CD4-positive, alpha-beta T cell (primary cell): ENCODE data around the gene ADSS1. TPM values are rescaled to one million over a fixed set of nuclear protein-coding genes. Genes with fewer than 3 reads are reported as not detected.

ENCODE experiments used
- ATAC-seq: fragments of 200-7000 bp; cut with Tn5 transposase; one replicate; pipeline ENCODE4 v1.10.0; 2022; ENCODE audit warnings: mild to moderate bottlenecking; ENCODE audit not compliant: poor library complexity
- CTCF ChIA-PET: fragments of 350-600 bp; sonication (Branson Sonifier 250); formaldehyde crosslinking; loops from one replicate; lab custom pipeline; 2021; ENCODE audit warnings: antibody characterized with exemption, inconsistent platforms; lab: Charles Lee
- POLR2A ChIA-PET: fragments of 350-600 bp; sonication (Branson Sonifier 250); formaldehyde crosslinking; loops from one replicate; lab custom pipeline; 2021; ENCODE audit warnings: antibody characterized with exemption, inconsistent platforms; lab: Charles Lee
- DNase-seq, 14 experiments: peaks; one replicate each; pipeline ENCODE4 v3.0.0-alpha.2; 2013 to 2020; ENCODE audit warnings: mixed read lengths in 2 of 14
- H3K27ac ChIP-seq, 2 donors: one replicate each; pipeline versions ENCODE4 v1.5.1 to v1.7.0; 2013; ENCODE audit warnings: low read length in 2 of 2, low read depth in 1 of 2, mild to moderate bottlenecking in 1 of 2
- H3K27me3 ChIP-seq, 2 experiments: 1 replicate in 1 of 2; 2 replicates in 1 of 2; pipeline versions ENCODE4 v1.6.1 to v1.7.0; 2013; ENCODE audit warnings: low read length in 2 of 2, control low read depth in 1 of 2, mild to moderate bottlenecking in 1 of 2, moderate library complexity in 1 of 2; ENCODE audit not compliant: insufficient read depth in 2 of 2, control insufficient read depth in 1 of 2
- H3K36me3 ChIP-seq: one replicate; pipeline ENCODE4 v1.6.1; 2013; ENCODE audit warnings: low read length, control low read depth; ENCODE audit not compliant: insufficient read depth
- H3K4me1 ChIP-seq: one replicate; pipeline ENCODE4 v1.6.1; 2013; ENCODE audit warnings: low read length, control low read depth; ENCODE audit not compliant: insufficient read depth
- H3K4me3 ChIP-seq: one replicate; pipeline ENCODE4 v1.5.1; 2013; ENCODE audit warnings: mild to moderate bottlenecking, low read length, moderate library complexity
- H3K9me3 ChIP-seq, 2 experiments: 1 replicate in 1 of 2; 2 replicates in 1 of 2; pipeline versions ENCODE4 v1.6.1 to v1.7.0; 2013; ENCODE audit warnings: low read length in 2 of 2, mild to moderate bottlenecking in 2 of 2, control low read depth in 1 of 2, moderate library complexity in 1 of 2; ENCODE audit not compliant: control insufficient read depth in 1 of 2, insufficient read depth in 1 of 2
- H3K27ac Mint-ChIP-seq: one replicate; pipeline ENCODE4 v1.8.0; 2020; ENCODE audit warnings: mixed read lengths
- H3K27me3 Mint-ChIP-seq: one replicate; pipeline ENCODE4 v1.8.0; 2021; ENCODE audit warnings: mixed read lengths
- H3K36me3 Mint-ChIP-seq: one replicate; pipeline ENCODE4 v1.8.0; 2021; ENCODE audit warnings: low read depth, mixed read lengths
- H3K4me1 Mint-ChIP-seq: one replicate; pipeline ENCODE4 v1.8.0; 2021; ENCODE audit warnings: low read depth, mixed read lengths
- H3K4me3 Mint-ChIP-seq: one replicate; pipeline ENCODE4 v1.8.0; 2020; ENCODE audit warnings: mild to moderate bottlenecking, mixed read lengths
- H3K9me3 Mint-ChIP-seq: one replicate; pipeline ENCODE4 v1.8.0; 2020; ENCODE audit warnings: mixed read lengths
- CTCF ChIP-seq: fragments of 200-600 bp; IDR thresholded peaks from one replicate; pipeline ENCODE4 v1.8.0; 2022; ENCODE audit warnings: antibody characterized with exemption, mild to moderate bottlenecking
- intact Hi-C, 2 experiments: fragments of 100-400 bp; cut with DNase I in 1 of 2; cut with micrococcal nuclease in 1 of 2; formaldehyde crosslinking; loops; one replicate each; pipeline versions ENCODE4 v1.15.1 to v1.9.0; 2023 to 2025; cut with DNase I, micrococcal nuclease
- total RNA-seq, 174 experiments: library from RNA in 2 of 174; stranded (reverse) in 2 of 174; gene quantifications; one replicate each; pipeline ENCODE4 v1.2.3 and lab custom pipeline; 2021 to 2026

Gene ADSS1
- total RNA-seq, 2 experiments from 2014 or later, result 2.0 to 2.7 TPM

- H3K36me3 Mint-ChIP-seq, result peaks cover 48% of the 10 kb centered on the region
- intact Hi-C loops, result loop anchor here (1.0 to 10.0 kb wide), 10 partner anchors 16 to 1038 kb away; partner anchors contain the start of genes ADSS1 (in 1 of the 2), CDCA4 (in 1 of the 2), INF2 (in 1 of the 2) and XRCC3 (in 1 of the 2)
- peaks cover 37% of the 10 kb centered on the region for H3K4me1 Mint-ChIP-seq
- DNase-seq (peak; percentile 99 to 100 (median 99)), ATAC-seq (peak; percentile 88)
- CTCF ChIA-PET, result interaction anchor here (0.7 to 2.6 kb wide), 5 partner anchors 16 to 74 kb away, joined by 3 to 15 read pairs (median 5); partner anchors contain the start of gene ZBTB42
- H3K9me3 Mint-ChIP-seq, result no peaks in the 10 kb centered on the region
- Histone ChIP-seq H3K36me3 (peaks cover 28% of the 10 kb centered on the region), H3K27ac (peak within 1 kb of the TSS; percentile 60 to 83), H3K9me3 (no peaks in the 10 kb centered on the region), H3K27me3 (no peaks in the 10 kb centered on the region), H3K4me1 (peaks cover 41% of the 10 kb centered on the region), H3K4me3 (peak within 1 kb of the TSS; percentile 93)
- peak within 1 kb of the TSS; percentile 96 for H3K4me3 Mint-ChIP-seq
- H3K27ac Mint-ChIP-seq, result peak within 1 kb of the TSS; percentile 97
- H3K27me3 Mint-ChIP-seq, result no peaks in the 10 kb centered on the region
- POLR2A ChIA-PET, result interaction anchor here (0.6 to 2.6 kb wide), 26 partner anchors 15 to 587 kb away, joined by 3 to 30 read pairs (median 4); partner anchors contain the start of genes ADSS1, AKT1, BRF1 and CDCA4
- no peak for TF ChIP-seq CTCF
Measured at GRCh38 chr14:104752735-104753527, 28.9 kb downstream of the ADSS1 start, which contains the start of gene SIVA1. TSS of gene SIVA1 (plus strand) at chr14:104753147. CDS start at chr14:104753202, 55 bp downstream.

GRCh38 chr14:104753528-104754212 lies 29.6 kb downstream of the ADSS1 start:
- DNase-seq, result peak in 5 of 14 experiments; percentile 8 to 39 (median 18)
- peaks cover 55% of the 10 kb centered on the region for H3K36me3 Mint-ChIP-seq
- CTCF ChIA-PET, result interaction anchor here (0.7 to 2.6 kb wide), 3 partner anchors 15 to 73 kb away, joined by 4 to 15 read pairs (median 10); no protein-coding TSS in a partner anchor
- POLR2A ChIA-PET, result interaction anchor here (0.6 to 2.6 kb wide), 17 partner anchors 10 to 547 kb away, joined by 3 to 30 read pairs (median 5); partner anchors contain the start of genes ADSS1, AKT1, BRF1 and GPR132
- peaks cover 33% of the 10 kb centered on the region for H3K36me3 ChIP-seq
- H3K27me3 Mint-ChIP-seq, result no peaks in the 10 kb centered on the region
- no peak for TF ChIP-seq CTCF
- no peaks in the 10 kb centered on the region for H3K9me3 ChIP-seq
- peak overlapping the region; percentile 96 for H3K4me3 Mint-ChIP-seq
- peak overlapping the region; percentile 93 for H3K4me3 ChIP-seq
- H3K27ac Mint-ChIP-seq, result peak overlapping the region; percentile 97
- H3K4me1 Mint-ChIP-seq, result peaks cover 37% of the 10 kb centered on the region
- H3K4me1 ChIP-seq, result peaks cover 41% of the 10 kb centered on the region
- intact Hi-C loops, result loop anchor here (1.0 to 10.0 kb wide), 9 partner anchors 15 to 1039 kb away; partner anchors contain the start of genes ADSS1 (in 1 of the 2), CDCA4 (in 1 of the 2), INF2 (in 1 of the 2) and XRCC3 (in 1 of the 2)
- H3K27ac ChIP-seq, result peak overlapping the region; percentile 60 to 83
- no peaks in the 10 kb centered on the region for H3K27me3 ChIP-seq
- no peak for ATAC-seq
- H3K9me3 Mint-ChIP-seq, result no peaks in the 10 kb centered on the region
